ENCODE results near the gene CEP170B. TPM values are rescaled to one million over a fixed set of nuclear protein-coding genes. Genes with fewer than 3 reads are reported as not detected.

Gene CEP170B
- total and polyA plus RNA-seq, 2 of the 13 experiments (the other 11 are each of a cell fraction or from before 2014, with no cell fraction given), result 4.3 to 8.8 TPM

GRCh38 chr14:104868811-104869572, 3.9 kb downstream of the CEP170B start (continued):
- TF ChIP-seq ZNF646 (CRISPR knock-in tag; IDR thresholded peaks at IDR 0.05), result no peak

DNA sequence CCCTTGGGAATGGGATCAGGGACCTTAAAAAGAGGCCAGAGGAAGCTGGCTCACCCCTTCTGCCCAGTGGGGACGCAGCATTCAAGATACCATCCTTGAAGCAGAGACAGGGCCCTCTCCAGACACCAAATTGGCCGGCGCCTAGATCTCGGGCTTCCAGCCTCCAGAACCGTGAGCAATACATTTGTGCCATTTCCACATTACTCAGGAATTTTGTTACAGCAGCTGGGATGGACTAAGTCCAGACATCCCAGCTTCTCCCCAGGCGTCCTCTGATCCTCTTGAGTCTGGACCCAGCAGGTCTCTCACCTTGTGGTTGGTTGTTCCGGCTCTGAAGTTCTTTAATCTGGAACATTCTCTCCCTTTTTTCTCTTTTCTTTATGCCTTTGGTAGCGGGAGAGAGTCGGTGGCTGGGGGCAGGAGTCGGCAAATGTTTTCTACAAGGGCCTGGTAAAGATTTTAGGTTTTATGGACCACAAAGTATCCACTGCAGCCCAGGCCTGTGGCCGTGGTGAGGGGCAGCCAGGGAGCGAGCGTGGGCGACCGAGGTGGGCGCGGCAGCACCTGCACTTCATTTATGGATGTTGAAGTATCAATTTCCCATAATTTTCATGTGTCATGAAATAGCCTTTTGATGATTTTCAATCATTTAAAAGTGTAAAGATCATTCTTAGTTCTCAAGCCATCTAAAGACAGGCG, 4.8 kb downstream of the CEP170B start:
- H3K4me1 ChIP-seq (ENCODE audit: insufficient read depth, low read length), result peaks cover 17% of the 10 kb centered on the region
- no peak overlapping the region for H3K27ac ChIP-seq (ENCODE audit: extremely low read length, insufficient read depth, low read length)
- no peak for ATAC-seq
- H2AFZ ChIP-seq (ENCODE audit: low read length), result no peak overlapping the region
- no peaks in the 10 kb centered on the region for H3K27me3 ChIP-seq (ENCODE audit: control insufficient read depth in 1 of 2, insufficient read depth in 2 of 2, low read length in 2 of 2)
- no peaks in the 10 kb centered on the region for H3K9me3 ChIP-seq (ENCODE audit: low read length)
- ChIA-PET POLR2A (interaction anchor here (0.7 kb wide), 1 partner anchor 101 kb away, joined by 3 read pairs; no protein-coding TSS in a partner anchor), CTCF (ENCODE audit: low intra/inter-chr PET ratio, low total read pairs) (interaction anchor here (1.9 kb wide), 1 partner anchor 102 kb away, joined by 11 read pairs; no protein-coding TSS in a partner anchor)
- intact Hi-C loops (cut with micrococcal nuclease; ENCODE audit: unreplicated experiment) (no loop called here), in situ Hi-C loops (cut with HindIII; ENCODE audit: extremely low pct_ligation_motif_present, low pct_unique_long_range_greater_than_20kb) (loop anchor here (5.0 kb wide), 2 partner anchors 43 to 103 kb away; no protein-coding TSS in a partner anchor)
- no peak for FAIRE-seq
- H3K4me2 ChIP-seq (ENCODE audit: low read depth, low read length), result no peak overlapping the region
- no peak overlapping the region for H3K4me3 ChIP-seq (replicated peaks in 1 of 3; ENCODE audit: insufficient read depth in 1 of 3, low read depth in 2 of 3, low read length in 3 of 3)
- no TSS peak for BruUV-seq (replicated peaks)
- peaks cover 24% of the 10 kb centered on the region for H3K79me2 ChIP-seq (ENCODE audit: insufficient read depth, low read length)
- no peak for DNase-seq (ENCODE audit: low spot score)
- no peak overlapping the region for H3K9ac ChIP-seq (ENCODE audit: insufficient read depth, low read depth, low read length)
- peaks cover 5% of the 10 kb centered on the region; the same call in 1 of the 2 replicates for H4K20me1 ChIP-seq (ENCODE audit: insufficient read depth, low read length)
- H3K36me3 ChIP-seq (replicated peaks in 1 of 2; ENCODE audit: control insufficient read depth in 1 of 2, insufficient read depth in 2 of 2, low read length in 2 of 2), result peaks cover 0 to 2% of the 10 kb centered on the region in 2 experiments; a peak in 2 of 5 replicates
- WGBS (ENCODE audit: low lambda C conversion rate), result 97% methylated on average over 14 of the region's 18 CpGs
- TF ChIP-seq NFATC3 (CRISPR knock-in tag; IDR thresholded peaks at IDR 0.05), result no peak
- TF ChIP-seq, protein P1, sequence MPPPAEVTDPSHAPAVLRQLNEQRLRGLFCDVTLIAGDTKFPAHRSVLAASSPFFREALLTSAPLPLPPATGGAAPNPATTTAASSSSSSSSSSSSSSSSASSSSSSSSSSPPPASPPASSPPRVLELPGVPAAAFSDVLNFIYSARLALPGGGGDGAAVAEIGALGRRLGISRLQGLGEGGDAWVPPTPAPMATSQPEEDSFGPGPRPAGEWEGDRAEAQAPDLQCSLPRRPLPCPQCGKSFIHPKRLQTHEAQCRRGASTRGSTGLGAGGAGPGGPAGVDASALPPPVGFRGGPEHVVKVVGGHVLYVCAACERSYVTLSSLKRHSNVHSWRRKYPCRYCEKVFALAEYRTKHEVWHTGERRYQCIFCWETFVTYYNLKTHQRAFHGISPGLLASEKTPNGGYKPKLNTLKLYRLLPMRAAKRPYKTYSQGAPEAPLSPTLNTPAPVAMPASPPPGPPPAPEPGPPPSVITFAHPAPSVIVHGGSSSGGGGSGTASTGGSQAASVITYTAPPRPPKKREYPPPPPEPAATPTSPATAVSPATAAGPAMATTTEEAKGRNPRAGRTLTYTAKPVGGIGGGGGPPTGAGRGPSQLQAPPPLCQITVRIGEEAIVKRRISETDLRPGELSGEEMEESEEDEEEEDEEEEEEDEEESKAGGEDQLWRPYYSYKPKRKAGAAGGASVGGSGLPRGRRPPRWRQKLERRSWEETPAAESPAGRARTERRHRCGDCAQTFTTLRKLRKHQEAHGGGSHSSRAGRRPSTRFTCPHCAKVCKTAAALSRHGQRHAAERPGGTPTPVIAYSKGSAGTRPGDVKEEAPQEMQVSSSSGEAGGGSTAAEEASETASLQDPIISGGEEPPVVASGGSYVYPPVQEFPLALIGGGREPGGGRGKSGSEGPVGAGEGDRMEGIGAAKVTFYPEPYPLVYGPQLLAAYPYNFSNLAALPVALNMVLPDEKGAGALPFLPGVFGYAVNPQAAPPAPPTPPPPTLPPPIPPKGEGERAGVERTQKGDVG (CRISPR knock-in tag; IDR thresholded peaks at IDR 0.05; ENCODE audit: borderline replicate concordance), result no peak
- TF ChIP-seq FOXO1 (CRISPR knock-in tag; IDR thresholded peaks at IDR 0.05), result no peak
- TF ChIP-seq AGO2 (optimal IDR thresholded peaks at IDR 0.05; ENCODE audit: low read depth, low read length), result no peak
- TF ChIP-seq YEATS2 (CRISPR knock-in tag; IDR thresholded peaks at IDR 0.05; ENCODE audit: borderline replicate concordance), result no peak
- TF ChIP-seq ZNF614 (CRISPR knock-in tag; IDR thresholded peaks at IDR 0.05; ENCODE audit: borderline replicate concordance), result no peak
- TF ChIP-seq NFKB2 (CRISPR knock-in tag; IDR thresholded peaks at IDR 0.05; ENCODE audit: borderline replicate concordance), result no peak
- no peak for TF ChIP-seq FOXP1 (IDR thresholded peaks at IDR 0.05)
- no peak for TF ChIP-seq FOXP1 (CRISPR knock-in tag; IDR thresholded peaks at IDR 0.05)
- no peak for TF ChIP-seq ATAD3A (CRISPR knock-in tag; IDR thresholded peaks at IDR 0.05)
- TF ChIP-seq ZBTB3 (CRISPR knock-in tag; IDR thresholded peaks at IDR 0.05; ENCODE audit: borderline replicate concordance, low read depth), result no peak
